Sigmoid colon (tissue), 7 donors: ENCODE measurements around the gene ZNF385C. TPM values are rescaled to one million over a fixed set of nuclear protein-coding genes. Genes with fewer than 3 reads are reported as not detected.
"Not testable (repeated sequence)": the region's sequence is repeated elsewhere in the genome, so short reads cannot be mapped to it uniquely, and the experiment has no call there.

Experiments
- DNase-seq: peaks from one replicate; pipeline ENCODE4 v3.0.0-alpha.2; 2019
- H3K27ac ChIP-seq, 4 donors: fragments of 200-600 bp; sonication (generic); one replicate each; pipeline ENCODE4 v1.5.1; 2016 to 2019; ENCODE audit warnings: mild to moderate bottlenecking in 1 of 4
- H3K27me3 ChIP-seq, 3 donors: fragments of 200-600 bp; sonication (generic); one replicate each; pipeline ENCODE4 v1.5.1; 2019; ENCODE audit warnings: mild to moderate bottlenecking in 1 of 3
- H3K36me3 ChIP-seq, 4 donors: fragments of 200-600 bp; sonication (generic); one replicate each; pipeline ENCODE4 v1.5.1; 2016 to 2019
- H3K4me1 ChIP-seq, 4 donors: fragments of 200-600 bp; sonication (generic); one replicate each; pipeline ENCODE4 v1.5.1; 2017 to 2019
- H3K4me3 ChIP-seq, 4 donors: fragments of 200-600 bp; sonication (generic); one replicate each; pipeline ENCODE4 v1.5.1; 2017 to 2019; ENCODE audit warnings: mild to moderate bottlenecking in 2 of 4, moderate library complexity in 1 of 4
- H3K9me3 ChIP-seq, 4 donors: fragments of 200-600 bp in 3 of 4; sonication (generic) in 3 of 4; one replicate each; pipeline versions ENCODE4 v1.5.1 to v1.6.1; 2013 to 2019
- EP300 ChIP-seq, 4 donors: sonication (generic); formaldehyde crosslinking; IDR thresholded peaks; one replicate each; pipeline ENCODE4 v1.6.1; 2017; ENCODE audit warnings: antibody characterized with exemption in 4 of 4
- POLR2A ChIP-seq, 2 donors: fragments of 450-650 bp; IDR thresholded peaks; one replicate each; pipeline ENCODE4 v1.6.1; 2016; ENCODE audit warnings: antibody characterized with exemption in 2 of 2, mild to moderate bottlenecking in 2 of 2, moderate library complexity in 2 of 2
- POLR2AphosphoS5 ChIP-seq, 4 donors: sonication (generic); formaldehyde crosslinking; IDR thresholded peaks; one replicate each; pipeline ENCODE4 v1.6.1; 2017; ENCODE audit warnings: antibody characterized with exemption in 4 of 4
- WGBS, 2 donors: extraction: QIAGEN DNeasy Blood & Tissue Kit; methylation state at CpG; one replicate each; pipeline ENCODE4 v1.1.7; 2013; 5-methylcytosine and 5-hydroxymethylcytosine counted together
- intact Hi-C: fragments of 100-400 bp; cut with DNase I; formaldehyde crosslinking; loops from one replicate; pipeline ENCODE4 v1.15.1; 2023
- polyA plus RNA-seq, 3 donors: library from polyadenylated mRNA; stranded (reverse); fragments of 200-250 nt; gene quantifications; one replicate each; pipeline ENCODE4 v1.2.3, GENCODE V29; 2013
- total RNA-seq, 4 donors: library from RNA; depleted of rRNA; stranded (reverse); fragments of >200 nt; gene quantifications; one replicate each; pipeline ENCODE4 v1.1.0, GENCODE V29; 2016
- TF ChIP-seq, protein P1 (sequence below), 4 experiments: fragments of 450-650 bp in 3 of 4; fragments of 200-600 bp in 1 of 4; IDR thresholded peaks; one replicate each; pipeline ENCODE4 v1.5.1; 2016 to 2019; ENCODE audit warnings: antibody characterized with exemption in 4 of 4, mild to moderate bottlenecking in 3 of 4, moderate library complexity in 2 of 4
- donor health status: healthy with polysubstance abuse.
- donor health status: Bipolar disorder and iron deficiency.
- donor health status: healthy.

ZNF385C gene
- total and polyA plus RNA-seq, 7 donors = 0.33 to 0.60 (median 0.42) TPM; not detected in 4

DNA sequence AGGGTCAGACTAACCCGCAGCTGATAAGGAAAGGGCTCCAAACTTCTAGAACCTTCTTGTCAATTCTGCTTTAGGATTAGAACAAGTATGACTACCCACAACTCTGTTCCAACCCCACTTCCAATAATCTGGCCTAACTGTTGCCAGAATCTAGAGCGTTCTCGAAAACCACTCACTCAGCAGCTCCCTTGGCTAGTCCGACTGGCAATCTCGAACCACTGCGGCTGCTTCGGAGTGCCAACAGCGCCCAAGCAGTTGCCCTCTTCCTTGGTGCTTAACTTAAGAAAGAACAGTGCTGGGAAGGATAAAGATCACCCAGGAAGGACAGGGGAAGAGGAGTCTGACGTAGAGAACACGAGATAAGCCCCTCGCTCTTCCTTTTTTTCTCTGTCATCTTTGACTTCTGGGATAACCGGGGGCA is 81.9 kb downstream of the ZNF385C start:
- Histone ChIP-seq H3K4me3 (peak overlapping the region; percentile 53 to 90 (median 81)), H3K27me3 (no peaks in the 10 kb centered on the region), H3K4me1 (peaks cover 0 to 78% (median 64%) of the 10 kb centered on the region in 4 donors), H3K36me3 (peaks cover 0 to 1% (median 0%) of the 10 kb centered on the region in 4 donors), H3K9me3 (no peaks in the 10 kb centered on the region), H3K27ac (peak overlapping the region; percentile 89 to 93 (median 92))
- intact Hi-C loops = loop anchor here (2.0 kb wide), 1 partner anchor 50 kb away; the partner anchor contains the start of gene CNP
- no peak for DNase-seq
- TF ChIP-seq, protein P1, sequence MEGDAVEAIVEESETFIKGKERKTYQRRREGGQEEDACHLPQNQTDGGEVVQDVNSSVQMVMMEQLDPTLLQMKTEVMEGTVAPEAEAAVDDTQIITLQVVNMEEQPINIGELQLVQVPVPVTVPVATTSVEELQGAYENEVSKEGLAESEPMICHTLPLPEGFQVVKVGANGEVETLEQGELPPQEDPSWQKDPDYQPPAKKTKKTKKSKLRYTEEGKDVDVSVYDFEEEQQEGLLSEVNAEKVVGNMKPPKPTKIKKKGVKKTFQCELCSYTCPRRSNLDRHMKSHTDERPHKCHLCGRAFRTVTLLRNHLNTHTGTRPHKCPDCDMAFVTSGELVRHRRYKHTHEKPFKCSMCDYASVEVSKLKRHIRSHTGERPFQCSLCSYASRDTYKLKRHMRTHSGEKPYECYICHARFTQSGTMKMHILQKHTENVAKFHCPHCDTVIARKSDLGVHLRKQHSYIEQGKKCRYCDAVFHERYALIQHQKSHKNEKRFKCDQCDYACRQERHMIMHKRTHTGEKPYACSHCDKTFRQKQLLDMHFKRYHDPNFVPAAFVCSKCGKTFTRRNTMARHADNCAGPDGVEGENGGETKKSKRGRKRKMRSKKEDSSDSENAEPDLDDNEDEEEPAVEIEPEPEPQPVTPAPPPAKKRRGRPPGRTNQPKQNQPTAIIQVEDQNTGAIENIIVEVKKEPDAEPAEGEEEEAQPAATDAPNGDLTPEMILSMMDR (IDR thresholded peaks at IDR 0.05) = no peak
- TF ChIP-seq POLR2AphosphoS5 (IDR thresholded peaks at IDR 0.05) (no peak), POLR2A (IDR thresholded peaks at IDR 0.05) (no peak), EP300 (IDR thresholded peaks at IDR 0.05) (no peak)
- WGBS, 2 donors = 1 to 4% methylated on average over 12 of the region's 12 CpGs

DNA sequence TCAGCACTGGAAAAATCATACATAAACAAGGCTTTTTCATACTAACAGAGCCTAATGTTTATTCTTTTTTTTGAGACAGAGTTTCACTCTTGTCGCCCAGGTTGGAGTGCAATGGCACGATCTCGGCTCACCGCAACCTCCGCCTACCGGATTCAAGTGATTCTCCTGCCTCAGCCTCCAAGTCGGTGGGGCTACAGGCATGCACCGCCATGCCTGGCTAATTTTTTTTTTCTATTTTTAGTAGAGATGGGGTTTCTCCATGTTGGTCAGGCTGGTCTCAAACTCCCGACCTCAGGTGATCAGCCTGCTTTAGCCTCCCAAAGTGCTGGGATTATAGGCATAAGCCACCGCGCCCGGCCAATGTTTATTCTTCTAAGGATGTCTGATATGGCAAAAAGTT is 84.5 kb downstream of the ZNF385C start:
- H3K4me3 ChIP-seq, H3K36me3 ChIP-seq, H3K27ac ChIP-seq, DNase-seq, H3K9me3 ChIP-seq, intact Hi-C loops, H3K27me3 ChIP-seq: not testable (repeated sequence)
- WGBS, 2 donors = 96% methylated on average over 12 of the region's 12 CpGs
- peaks cover 0 to 81% (median 71%) of the 10 kb centered on the region in 4 donors for H3K4me1 ChIP-seq

DNA sequence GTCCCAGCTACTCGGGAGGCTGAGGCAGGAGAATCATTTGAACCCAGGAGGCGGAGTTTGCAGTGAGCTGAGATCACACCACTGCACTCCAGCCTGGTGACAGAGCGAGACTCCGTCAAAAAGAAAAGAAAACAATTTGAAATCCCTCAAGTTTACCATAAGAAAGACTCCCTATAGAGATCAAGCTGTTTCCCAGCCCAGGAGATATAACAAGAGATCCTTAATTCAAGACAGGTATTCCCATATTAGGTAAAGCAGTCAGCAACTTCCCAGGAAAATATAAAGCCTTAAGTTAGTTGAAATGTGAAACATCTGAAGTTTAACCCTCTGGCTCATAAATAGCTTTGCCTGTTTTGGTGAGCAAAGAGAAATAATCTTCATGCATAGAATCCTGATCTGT is 85.9 kb downstream of the ZNF385C start:
- H3K27ac ChIP-seq, intact Hi-C loops, H3K36me3 ChIP-seq, DNase-seq, H3K27me3 ChIP-seq, H3K9me3 ChIP-seq, H3K4me3 ChIP-seq: not testable (repeated sequence)
- H3K4me1 ChIP-seq = peaks cover 0 to 77% (median 65%) of the 10 kb centered on the region in 4 donors
- WGBS, 2 donors = 82 to 90% methylated on average over 4 of the region's 4 CpGs

DNA sequence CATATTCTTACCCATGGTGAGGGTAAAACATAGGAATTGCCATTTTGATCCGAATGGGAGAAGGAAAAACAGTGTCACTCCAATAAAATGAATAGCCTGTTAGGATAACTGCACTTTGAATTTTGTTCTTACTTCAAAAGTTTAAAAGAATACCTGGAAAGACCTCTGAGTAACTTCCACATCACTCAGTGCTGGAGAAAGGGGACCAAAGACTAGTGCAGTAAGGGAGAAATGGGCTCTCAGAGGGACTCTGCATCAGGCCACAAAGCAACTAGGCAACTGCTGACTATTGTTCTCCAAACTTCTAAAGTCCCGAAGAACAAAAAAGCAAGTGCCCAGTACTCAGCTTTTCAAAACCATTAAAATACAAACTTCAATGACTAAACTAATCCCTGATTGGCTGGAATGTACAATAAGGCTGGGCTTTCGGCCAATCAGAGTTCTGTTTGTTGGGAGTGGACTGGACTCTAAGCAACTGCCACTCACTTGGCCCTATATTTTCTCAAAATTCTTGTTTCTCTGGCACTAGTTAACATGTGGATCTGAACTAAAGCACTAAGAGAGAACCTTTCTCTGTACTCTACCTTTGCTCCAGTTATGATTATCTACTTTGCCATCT is 87.3 kb downstream of the ZNF385C start:
- H3K36me3 ChIP-seq = no peaks in the 10 kb centered on the region
- no peak for DNase-seq
- 94% methylated on average over 3 of the region's 3 CpGs for WGBS, 2 donors
- intact Hi-C loops = no loop called here
- TF ChIP-seq EP300 (IDR thresholded peaks at IDR 0.05) (no peak), POLR2A (IDR thresholded peaks at IDR 0.05) (no peak), POLR2AphosphoS5 (IDR thresholded peaks at IDR 0.05) (no peak)
- TF ChIP-seq, protein P1 (IDR thresholded peaks at IDR 0.05) = no peak
- peaks cover 0 to 74% (median 65%) of the 10 kb centered on the region in 4 donors for H3K4me1 ChIP-seq
- H3K9me3 ChIP-seq = no peaks in the 10 kb centered on the region
- no peak overlapping the region for H3K4me3 ChIP-seq
- H3K27ac ChIP-seq = peak overlapping the region in 1 of 4 donors; percentile 8
- H3K27me3 ChIP-seq = no peaks in the 10 kb centered on the region

DNA sequence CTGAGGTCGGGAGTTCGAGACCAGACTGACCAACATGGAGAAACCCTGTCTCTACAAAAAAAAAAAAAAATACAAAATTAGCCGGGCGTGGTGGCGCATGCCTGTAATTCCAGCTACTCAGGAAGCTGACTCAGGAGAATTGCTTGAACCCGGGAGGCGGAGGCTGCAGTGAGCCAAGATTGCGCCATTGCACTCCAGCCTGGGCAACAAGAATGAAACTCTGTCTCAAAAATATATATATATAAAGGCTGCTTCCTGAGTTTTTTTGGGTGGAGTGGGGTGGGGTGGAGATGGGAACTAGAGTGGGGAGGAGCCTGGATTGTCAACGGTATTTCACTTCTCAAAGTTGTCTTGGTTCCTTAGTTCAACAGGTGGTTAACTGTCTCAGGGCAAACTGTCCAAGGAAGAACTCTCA is 88.0 kb downstream of the ZNF385C start:
- Histone ChIP-seq H3K4me1 (peaks cover 0 to 74% (median 65%) of the 10 kb centered on the region in 4 donors), H3K27ac (peak overlapping the region in 1 of 4 donors; percentile 8)
- DNase-seq, intact Hi-C loops, H3K4me3 ChIP-seq, H3K36me3 ChIP-seq, H3K27me3 ChIP-seq, H3K9me3 ChIP-seq: not testable (repeated sequence)
- WGBS, 2 donors = 65 to 77% methylated on average over 9 of the region's 9 CpGs

DNA sequence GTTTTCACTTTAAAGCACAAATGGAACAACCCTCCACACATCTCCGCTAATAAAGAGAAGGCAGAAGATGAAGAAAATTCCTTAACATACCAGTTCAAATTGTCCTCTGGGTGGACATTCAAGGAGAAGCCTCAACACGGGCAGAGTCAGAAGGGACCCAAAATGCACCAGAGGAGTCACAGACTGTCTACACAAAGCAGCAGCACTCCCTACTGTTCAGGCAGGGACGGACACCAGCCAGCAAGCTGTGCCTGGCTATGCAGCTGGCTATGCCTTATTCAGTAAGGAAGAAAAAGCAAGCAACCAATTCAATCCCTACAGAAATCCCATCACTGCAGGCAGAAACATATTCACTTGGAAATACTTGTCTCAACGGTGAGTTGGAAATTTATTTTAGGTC is 89.1 kb downstream of the ZNF385C start:
- H3K4me1 ChIP-seq = peaks cover 0 to 74% (median 66%) of the 10 kb centered on the region in 4 donors
- no peaks in the 10 kb centered on the region for H3K27me3 ChIP-seq
- intact Hi-C loops = no loop called here
- H3K36me3 ChIP-seq = no peaks in the 10 kb centered on the region
- no peaks in the 10 kb centered on the region for H3K9me3 ChIP-seq
- no peak for DNase-seq
- H3K27ac ChIP-seq = no peak overlapping the region
- TF ChIP-seq, protein P1 (IDR thresholded peaks at IDR 0.05) = peak in 1 of 4 experiments; percentile 12
- no peak for TF ChIP-seq POLR2A (IDR thresholded peaks at IDR 0.05)
- H3K4me3 ChIP-seq = no peak overlapping the region
- 74 to 79% methylated on average over 4 of the region's 4 CpGs for WGBS, 2 donors
